Stimulated activated CD8-positive, alpha-beta memory T cell treated with anti-CD3 and anti-CD28 coated beads, Interleukin-2, amount 100 ng/mL, for 48 hours (primary cell): ENCODE results near the gene TTLL9.
A peak's percentile ranks its signal among the peaks of the same experiment; 100 is the strongest.

Experiments
- DNase-seq, 2 donors: peaks; one replicate each; pipeline ENCODE4 v3.0.0-alpha.2; 2020; ENCODE audit warnings: low read depth in 2 of 2

The TTLL9 gene

DNA sequence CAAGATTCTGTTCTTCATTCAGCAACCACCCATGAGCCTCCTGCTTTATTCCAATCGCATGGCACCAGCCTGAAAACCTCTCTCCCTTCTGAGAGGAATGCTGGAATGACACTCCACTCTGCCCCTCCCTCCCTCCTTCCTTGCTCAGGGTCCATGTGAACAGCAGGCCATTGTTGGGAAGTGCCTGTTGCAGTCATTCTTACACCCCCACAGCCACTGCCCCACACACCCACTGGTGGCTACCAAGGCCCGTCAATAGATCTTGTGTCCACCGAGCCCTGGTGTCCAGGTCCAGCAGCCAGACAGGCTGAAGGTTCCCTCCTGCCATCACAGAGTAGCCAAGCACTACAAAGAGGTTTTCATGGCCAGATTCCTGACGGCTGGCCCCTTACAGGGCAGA, 74.9 kb downstream of the TTLL9 start:
- DNase-seq: no peak

DNA sequence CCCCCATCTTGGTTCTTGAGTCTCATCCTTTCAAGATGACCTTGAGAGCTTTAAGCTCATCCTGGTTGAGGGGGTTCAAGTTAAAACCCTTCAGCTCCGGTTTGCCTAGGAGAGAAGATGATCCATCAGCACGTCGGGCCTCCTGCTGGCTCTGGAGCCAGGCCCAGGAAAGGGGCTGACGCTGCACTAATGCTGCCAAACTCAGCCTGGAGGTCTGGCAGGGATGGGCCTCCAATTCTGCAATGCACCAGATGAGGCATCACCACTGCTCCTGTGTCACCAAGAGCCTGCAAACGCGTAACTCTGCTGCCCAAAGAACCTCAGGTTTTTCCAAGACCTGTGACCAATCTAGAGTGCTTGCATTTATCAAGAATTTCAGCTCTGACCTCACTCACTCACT, 75.4 kb downstream of the TTLL9 start:
- DNase-seq: no peak

DNA sequence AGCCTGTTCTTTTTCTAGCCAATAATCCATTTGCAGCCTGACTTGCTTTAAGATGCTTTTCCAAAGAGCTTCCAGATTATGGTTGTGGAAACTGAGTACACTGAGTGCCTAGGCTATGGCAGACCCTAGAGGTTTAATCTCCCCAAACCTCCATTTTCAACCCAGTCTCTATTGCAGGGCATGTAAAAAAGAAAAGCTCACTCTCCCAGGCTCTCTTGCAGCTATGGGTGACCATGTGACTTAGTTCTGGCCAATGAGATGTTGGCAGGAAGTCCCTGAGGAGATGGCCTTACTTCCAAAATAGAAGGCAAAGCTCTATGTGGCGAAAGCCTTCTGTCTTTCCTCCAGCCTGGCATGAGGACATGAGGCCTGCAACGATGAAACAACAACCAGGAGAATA, 77.6 kb downstream of the TTLL9 start:
- no peak for DNase-seq

DNA sequence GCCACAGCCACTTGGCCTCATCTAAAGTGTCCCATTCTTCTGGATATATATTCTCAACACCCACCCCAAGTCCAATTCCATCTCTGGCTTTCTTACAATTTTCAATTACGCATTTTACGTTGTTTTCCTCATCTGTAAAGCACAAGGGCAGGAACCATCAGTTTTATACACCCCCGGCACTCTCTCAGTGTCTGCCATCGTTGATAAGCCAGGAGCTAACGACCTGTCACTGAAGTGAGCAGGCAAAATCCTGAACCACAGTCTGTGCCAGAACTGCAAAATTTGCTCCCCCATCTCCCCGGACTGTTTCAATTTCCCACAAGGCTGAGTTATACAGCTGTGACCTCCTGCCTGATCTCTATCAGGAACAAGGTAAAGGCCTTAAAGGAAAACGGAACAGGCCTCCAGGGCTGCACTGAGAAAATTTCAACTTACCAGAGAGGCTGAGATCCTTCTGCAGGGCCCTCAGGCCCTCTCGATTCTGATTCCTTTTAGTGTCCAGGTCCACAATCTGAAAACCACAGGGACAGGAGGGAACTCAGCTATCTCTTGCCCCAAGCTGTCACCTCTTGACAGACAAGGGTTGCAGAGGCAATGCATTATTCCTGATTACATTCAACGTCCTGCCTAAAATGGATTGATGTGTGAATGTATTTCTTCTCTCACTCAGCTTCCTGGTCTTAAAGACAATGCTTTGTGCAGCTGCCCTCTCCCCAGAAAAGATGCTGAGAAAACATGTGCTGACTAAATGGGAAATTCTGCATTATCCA, 79.6 kb downstream of the TTLL9 start:
- no peak for DNase-seq

DNA sequence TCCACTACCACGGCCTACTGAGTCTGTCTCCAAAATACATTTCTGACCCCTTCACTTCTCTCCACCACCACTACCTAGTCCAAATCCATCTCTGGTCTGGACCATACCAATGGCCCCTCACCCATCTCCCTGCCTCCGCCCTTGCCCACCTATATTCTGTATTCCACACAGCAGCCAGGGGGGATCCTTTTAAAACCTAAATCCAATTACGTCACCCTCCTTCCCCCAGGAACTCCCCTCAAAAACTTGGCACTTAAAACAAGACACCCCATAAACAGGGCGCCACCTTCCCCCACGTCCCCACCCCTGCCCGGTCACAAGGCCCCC, 80.7 kb downstream of the TTLL9 start:
- no peak for DNase-seq

DNA sequence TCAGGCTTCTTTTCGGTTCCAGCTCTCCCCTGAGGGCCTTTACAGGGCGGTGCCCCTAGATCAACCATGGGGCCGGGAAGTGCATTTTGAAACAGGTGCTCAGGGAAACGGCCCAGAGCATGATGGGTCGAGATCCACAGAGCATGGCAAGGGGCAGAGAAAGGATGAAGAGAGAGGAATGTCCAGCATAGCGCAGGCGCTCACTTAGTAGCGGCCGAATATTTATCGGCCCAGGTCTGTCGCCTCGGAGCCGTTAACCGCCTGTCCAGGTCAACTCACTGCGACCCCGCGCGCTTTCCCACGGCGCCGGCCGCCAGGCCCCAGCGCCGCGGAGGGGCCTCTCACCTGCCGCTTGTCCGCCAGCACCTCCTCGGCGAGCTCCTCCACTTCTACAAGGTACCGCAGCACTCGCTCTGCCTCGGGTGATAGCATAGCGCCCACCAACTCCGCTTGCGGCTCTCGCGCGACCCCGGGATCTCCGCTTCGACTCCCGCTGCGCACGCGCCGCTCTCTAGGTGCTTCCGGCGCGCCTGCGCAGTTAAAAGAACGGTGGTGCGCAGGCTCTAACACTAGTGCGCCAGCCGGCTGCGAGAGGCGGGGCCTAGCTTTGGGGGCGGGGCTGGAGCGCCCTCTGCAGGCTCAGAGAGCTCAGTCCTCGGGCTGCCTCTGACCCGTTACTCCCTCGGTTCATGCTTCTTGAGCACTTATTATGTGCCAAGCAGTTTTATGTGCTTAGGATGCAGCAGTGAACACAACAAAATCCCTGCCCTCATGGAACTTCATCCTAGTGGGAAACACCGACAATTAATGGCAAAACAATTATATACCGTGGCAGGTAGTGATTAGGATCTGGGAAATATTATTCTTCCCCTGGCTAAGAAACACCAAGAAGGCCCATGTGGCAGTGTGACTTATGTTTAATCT, 81.4 kb downstream of the TTLL9 start, which contains the start of gene PDRG1:
Gene PDRG1, minus strand, starts transcription at position 517 of the 924 bp plus-strand sequence. Its CDS starts 85 bp downstream, at position 432.
- DNase-seq: peak; percentile 95 to 97

DNA sequence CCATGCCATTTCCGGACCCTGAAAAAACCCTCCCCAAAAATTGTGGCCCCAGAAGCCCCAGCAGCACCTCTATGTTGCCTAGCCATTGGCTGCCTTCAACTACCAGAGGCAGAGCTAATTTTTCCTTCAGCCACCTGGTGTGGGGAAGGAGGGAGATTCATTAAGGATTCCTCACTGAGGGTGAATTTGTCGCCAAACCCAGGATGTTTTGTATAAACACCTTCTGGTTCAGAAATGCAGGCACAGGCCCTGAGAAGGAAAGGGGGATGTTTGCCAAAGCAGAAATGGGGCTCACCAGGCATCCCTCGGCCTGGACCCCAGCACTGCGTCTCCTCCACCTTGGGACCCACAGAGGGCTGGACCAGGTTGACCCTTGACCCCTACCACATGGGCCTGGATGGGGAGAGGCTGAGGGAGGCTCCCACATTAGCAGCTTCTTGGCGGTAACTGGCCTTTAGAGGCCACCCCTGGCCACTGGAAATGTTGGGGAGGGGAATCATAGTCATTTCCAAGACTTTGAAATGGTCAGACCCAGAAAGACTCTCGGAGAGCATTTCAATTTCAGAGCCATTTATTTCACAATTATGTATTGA, 83.2 kb downstream of the TTLL9 start:
- no peak for DNase-seq

DNA sequence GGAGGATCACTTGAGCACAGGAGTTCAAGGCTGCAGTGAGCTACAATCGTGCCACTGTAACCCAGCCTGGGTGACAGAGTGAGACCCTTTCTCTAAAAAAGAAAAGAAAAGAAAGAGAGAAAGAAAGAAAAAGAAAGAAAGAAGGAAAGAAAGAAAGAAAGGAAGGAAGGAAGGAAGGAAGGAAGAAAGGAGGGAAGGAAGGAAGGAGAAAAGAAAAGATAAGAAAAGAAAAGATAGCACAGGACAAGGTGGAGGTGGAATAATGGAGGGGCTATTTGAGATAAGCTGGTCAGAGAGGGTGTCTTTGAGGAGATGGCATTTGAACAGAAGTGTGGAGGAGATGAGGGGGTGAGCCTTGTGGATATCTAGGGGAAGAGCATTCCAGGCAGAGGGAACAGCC, 84.1 kb downstream of the TTLL9 start:
- DNase-seq: no peak

DNA sequence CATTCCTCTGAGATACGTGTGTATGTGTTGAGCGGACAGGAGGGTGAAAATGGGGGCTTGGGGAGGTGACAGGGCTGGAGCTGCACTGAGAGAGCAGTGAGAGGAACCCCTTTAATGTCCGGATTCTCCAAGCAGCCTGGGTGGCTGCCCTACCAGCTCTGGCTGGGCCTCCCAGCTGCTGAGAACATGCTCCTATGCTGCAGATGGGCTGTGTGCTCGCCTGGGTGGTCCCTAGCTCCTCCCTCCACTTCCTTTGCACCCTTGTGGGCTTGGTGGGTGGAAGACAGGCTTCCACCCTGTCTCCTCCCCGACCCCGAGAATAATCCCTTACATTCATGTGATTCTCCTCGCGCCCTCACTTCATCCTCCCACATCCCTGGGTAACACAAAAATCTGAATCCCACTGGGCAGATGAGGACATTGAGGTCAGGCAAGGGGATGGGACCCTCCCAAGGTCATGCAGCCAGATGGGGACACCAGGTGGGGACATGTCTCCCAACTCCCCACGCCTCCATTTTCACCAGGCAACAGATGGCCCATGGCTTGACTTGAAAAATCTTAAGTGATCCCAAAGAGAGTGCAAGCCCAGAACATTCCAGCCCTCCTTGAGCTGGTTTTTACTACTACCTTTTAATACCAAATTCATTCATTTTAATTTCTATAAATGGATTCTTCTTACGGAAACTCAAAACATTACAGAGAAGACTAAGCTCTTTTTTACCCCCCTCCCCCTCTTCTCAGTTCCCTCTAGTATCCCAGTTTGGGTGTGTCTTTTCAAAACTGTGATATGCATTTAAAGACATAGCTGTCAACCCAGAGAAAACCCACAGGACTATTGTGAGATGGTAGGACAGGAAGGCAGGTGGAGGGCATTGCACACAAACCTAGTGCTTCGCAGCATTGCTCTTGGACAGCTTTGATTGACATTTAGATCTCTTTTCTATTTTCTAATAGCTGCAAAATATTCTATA, 86.4 kb downstream of the TTLL9 start:
- DNase-seq: no peak

DNA sequence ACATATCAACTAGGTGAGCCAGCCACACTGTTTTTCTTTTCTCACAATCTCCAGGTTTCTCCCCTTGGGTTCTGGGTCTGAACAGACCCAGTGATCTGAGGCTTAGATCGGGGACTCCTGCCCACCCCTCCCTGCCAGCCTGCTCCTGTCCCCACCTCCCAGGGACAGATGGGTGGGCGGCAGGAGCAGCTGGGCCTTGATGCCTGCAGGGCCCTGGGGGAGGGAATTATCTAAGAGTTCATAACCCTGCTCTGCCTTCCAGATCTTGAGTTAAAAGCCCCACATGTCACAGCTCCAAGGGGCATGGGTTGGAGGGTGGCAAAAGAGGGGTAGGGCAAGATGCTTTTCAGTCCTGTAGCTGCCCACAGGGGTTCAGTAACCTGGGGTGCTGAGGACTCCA, 92.3 kb downstream of the TTLL9 start:
- no peak for DNase-seq

DNA sequence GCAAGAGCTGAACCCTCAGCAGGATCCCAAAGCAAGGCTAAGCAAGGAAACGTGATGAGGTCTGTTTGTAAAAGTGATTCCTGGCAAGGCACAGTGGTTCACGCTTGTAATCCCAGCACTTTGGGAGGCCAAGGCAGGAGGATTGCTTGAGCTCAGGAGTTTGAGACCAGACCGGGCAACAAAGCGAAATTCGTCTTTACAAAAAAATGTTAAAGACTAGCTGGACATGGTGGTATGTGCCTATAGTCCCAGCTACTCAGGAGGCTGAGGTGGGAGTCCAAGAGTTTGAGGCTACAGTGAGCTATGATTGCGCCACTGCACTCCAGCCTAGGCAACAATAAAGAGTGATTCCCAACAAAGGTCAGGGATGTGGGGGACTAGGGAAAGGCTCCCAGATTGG, 93.5 kb downstream of the TTLL9 start:
- DNase-seq: no peak

DNA sequence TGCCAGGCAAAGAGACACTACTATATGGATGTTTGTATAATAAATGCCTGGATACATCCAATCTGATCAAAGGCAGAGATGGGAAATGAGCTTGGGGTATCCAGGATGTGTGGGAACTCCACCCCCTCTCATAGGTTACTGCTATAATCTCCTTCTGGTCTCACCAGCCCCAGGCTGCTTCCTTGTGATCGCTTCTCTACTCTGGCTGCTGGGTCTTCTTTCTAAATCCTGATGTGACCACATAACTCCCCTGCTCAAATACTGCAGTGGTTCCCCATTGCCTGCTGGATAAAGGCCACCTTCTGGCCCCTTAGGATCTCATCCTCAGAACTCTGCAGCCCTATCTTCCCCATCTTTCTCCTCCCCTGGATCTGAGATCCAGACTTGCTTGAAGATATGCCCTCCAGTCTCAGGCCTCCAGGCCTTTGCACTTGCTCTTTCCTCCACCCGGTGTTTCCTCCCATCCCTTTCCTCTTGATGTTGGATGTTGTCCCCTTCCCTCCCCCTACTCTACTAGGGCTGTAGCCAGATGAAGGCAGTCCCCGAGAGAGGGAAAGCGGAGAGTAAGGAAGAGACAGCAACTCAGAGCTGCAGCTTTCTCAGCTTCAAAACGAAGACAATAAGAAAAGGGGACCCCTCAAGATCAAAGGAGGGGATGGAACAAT, 96.7 kb downstream of the TTLL9 start:
- DNase-seq: no peak

DNA sequence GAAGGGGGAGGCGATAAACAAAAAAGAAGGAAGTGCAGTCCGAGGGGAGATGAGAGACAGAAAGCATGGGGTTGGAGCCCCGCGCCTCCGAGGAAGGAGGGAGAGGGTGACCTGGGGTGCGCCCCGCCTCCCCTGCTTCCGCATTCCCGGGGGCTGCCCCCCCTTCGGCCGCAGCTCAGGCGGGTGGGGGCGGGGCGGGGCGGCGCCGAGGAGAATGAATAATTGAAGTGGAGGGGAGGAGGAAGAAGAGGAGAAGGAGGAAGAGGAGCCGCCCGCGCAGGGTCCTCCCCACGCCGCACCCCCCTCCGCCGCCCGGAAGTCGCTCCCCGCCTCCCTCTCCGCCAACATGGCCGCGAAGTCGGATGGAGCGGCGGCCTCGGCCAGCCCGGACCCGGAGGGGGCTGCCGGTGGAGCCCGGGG, 97.4 kb downstream of the TTLL9 start, which contains the start of gene XKR7:
Gene XKR7, plus strand, starts transcription at position 322 of the 420 bp plus-strand sequence. Its CDS starts 25 bp downstream, at position 347.
- no peak for DNase-seq

DNA sequence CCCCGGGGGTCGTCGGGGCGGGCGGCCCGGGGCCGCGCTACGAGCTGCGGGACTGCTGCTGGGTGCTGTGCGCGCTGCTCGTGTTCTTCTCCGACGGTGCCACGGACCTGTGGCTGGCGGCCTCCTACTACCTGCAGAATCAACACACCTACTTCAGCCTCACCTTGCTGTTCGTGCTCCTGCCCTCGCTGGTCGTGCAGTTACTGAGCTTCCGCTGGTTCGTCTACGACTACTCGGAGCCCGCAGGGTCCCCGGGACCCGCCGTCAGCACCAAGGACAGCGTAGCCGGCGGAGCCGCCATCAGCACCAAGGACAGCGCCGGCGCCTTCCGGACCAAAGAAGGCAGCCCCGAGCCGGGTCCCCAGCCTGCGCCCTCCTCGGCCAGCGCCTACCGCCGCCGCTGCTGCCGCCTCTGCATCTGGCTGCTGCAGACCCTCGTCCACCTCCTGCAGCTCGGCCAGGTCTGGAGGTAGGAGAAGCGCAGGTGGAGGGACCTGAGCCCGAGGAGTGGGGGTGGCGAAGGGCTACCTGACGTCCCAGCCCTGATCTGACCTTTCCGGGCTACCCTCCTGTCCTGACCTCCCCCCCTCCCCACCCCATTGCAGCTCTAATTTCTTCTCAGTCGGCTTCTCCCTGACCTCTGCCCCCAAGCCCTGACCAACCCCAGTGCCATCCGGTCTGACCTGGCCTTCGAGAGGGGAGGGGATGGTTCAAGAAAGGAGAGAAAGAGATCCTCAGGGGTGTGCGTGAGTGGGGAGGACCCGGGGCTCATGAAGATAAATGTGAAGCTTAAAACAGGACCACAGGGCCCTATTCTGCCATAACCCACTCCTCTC, 98.1 kb downstream of the TTLL9 start:
- peak; percentile 67 to 75 for DNase-seq

DNA sequence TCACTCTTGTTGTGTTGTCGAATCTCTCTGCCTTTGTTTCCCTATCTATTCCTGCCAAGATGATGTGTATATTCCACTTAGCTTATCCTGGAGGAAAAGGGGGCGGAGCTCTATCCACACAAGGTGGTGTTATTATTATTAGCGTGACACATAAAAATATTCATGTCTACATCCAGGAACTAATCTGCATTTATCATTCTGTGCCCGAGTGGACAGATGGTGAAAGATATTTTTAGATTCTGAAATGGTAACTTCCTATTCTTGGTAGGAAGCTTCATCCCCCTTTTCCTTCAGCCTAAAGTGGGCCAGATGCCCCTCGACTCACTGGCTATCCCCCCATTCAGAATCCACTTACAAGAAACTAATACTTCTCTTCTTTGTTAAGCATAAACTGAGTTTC, 99.6 kb downstream of the TTLL9 start:
- DNase-seq: no peak

DNA sequence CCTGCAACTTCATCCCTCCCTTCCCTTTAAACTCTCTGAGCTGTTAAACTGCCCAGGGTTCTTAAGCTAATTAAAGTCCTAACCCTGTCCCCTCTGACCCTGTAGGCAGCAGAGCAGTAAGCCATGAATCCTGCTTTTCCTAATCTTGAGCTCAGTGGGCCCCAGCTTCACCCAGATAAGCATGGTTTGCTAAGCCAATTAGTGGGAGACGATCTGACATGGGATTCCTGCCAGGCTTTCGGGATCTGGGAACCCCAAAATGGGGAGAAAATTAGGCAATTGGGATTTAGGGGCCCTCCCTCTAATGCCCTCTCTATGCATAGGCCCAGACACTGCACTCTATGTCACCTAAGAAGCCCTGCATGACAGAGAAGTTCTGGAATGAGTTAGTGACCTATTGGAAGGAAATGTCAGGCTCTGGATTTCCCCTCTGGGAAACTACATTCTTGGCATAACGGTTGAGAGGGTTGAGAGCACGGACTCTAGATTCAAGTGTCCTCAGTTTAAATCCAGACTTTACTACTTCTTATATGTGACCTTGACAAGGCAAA, 102.1 kb downstream of the TTLL9 start:
- DNase-seq: no peak

DNA sequence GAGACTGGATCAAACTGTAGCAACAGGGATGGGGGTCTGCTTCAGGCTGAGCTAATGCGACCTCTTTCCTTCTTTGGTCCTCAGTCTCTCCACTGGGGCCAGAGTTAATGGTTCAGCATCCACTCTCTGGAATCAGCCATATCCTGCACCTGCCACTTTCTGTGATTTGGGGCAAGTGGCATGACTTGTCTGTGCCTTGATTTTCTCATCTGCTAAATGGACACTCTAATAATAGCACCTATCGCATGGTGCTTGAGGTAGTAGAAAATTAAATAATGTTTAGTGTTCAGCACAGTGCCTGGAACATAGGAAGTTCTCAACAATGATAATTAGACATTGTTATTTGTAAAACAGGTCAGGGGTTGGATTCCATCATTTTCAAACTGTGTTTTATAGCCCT, 103.9 kb downstream of the TTLL9 start:
- no peak for DNase-seq

DNA sequence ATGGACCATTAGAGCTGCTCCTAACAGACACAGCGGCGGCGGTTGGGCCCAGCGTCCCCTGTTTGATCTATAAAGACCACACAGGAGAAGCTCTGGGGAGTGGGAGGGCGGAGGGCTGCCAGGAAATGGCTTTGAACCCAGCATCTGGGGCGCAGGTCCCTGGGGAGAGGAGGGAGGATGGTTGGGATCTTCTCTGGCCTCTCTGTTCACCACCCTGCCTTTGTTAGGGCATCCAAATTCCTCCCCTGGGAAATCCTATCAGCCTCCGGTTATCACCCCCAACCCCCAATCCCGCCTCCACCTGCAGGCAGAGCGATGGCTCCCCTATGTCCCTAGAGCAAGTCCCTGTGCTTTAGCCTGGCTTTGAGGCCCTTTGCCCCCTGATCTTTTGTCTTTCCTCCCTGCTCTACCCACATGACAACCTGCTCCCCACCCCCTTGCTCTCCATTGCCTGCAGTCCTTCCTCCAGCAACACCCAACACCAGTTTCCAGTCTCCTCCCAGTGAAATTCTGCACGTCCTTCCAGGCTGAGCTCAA, 104.6 kb downstream of the TTLL9 start:
- DNase-seq: no peak

DNA sequence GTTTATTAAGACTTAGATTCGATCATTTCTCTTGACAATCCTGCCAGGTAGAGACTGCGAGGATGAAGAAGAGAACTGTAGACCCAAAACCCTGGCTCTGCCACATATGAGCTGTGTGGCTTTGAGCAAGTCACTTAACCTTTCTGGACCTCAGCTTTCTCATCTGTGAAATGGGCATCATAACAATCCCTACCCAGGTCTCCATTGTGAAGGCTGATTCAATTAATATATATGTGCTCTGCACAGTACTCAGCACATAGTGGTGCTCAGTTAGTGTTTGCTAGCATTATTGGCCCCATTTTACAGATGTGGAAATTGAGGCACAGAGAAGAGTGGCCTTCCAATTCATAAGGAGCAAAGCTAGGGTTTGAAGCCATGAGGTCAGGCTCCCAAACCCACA, 105.4 kb downstream of the TTLL9 start:
- no peak for DNase-seq
